SK-N-SH (cell line): Measurements from ENCODE around the gene DENND1A. TPM values are rescaled to one million over a fixed set of nuclear protein-coding genes. Genes with fewer than 3 reads are reported as not detected.

ENCODE experiments used
- CTCF ChIA-PET: fragments of 300-600, 350-600 bp; formaldehyde crosslinking; extraction: SDS; loops from one replicate; lab custom pipeline; 2021; lab: Yijun Ruan, JAX
- POLR2A ChIA-PET: fragments of 350-600 bp; sonication (Branson Sonifier 250); formaldehyde crosslinking; extraction: SDS; loops from one replicate; lab custom pipeline; 2020; ENCODE audit warnings: antibody characterized with exemption, inconsistent platforms; lab: Yijun Ruan, JAX
- DNase-seq: peaks from one replicate; pipeline ENCODE4 v3.0.0; 2012
- H2AFZ ChIP-seq: fragments of 200-600 bp; sonication (generic); 2 replicates; pipeline ENCODE4 v1.8.1; 2016; ENCODE audit warnings: antibody characterized with exemption, mild to moderate bottlenecking, low read depth
- H3F3A ChIP-seq: fragments of 200-600 bp; sonication (generic); replicated peaks from 2 replicates; pipeline ENCODE3; 2016; ENCODE audit warnings: antibody characterized with exemption, mild to moderate bottlenecking; ENCODE audit not compliant: insufficient read depth
- H3K27ac ChIP-seq, 2 experiments: fragments of 200-500 bp in 1 of 2; fragments of 200-600 bp in 1 of 2; sonication (Bioruptor generic) in 1 of 2; sonication (generic), shearing (Covaris generic) in 1 of 2; 2 replicates each; pipeline versions ENCODE4 v1.5.1 to v1.6.1; 2014 to 2016; ENCODE audit warnings: low read depth in 2 of 2, inconsistent platforms in 1 of 2, low read length in 1 of 2, mild to moderate bottlenecking in 1 of 2, mixed read lengths in 1 of 2
- H3K27me3 ChIP-seq: fragments of 200-600 bp; sonication (generic), shearing (Covaris generic); 2 replicates; pipeline ENCODE4 v1.6.1; 2016; ENCODE audit warnings: mixed run types; ENCODE audit not compliant: insufficient read depth
- H3K36me3 ChIP-seq, 2 experiments: fragments of 200-500 bp in 1 of 2; fragments of 200-600 bp in 1 of 2; sonication (Bioruptor generic) in 1 of 2; sonication (generic) in 1 of 2; replicated peaks in 1 of 2; 2 replicates each; pipeline versions ENCODE3 to v1.5.1; 2014 to 2016; ENCODE audit warnings: low read length in 1 of 2, mild to moderate bottlenecking in 1 of 2; ENCODE audit not compliant: insufficient read depth in 2 of 2, control insufficient read depth in 1 of 2
- H3K4me1 ChIP-seq, 2 experiments: fragments of 200-500 bp in 1 of 2; fragments of 200-600 bp in 1 of 2; sonication (Bioruptor generic) in 1 of 2; sonication (generic), shearing (Covaris generic) in 1 of 2; 2 replicates each; pipeline versions ENCODE4 v1.5.1 to v1.6.1; 2014 to 2016; ENCODE audit warnings: low read depth in 1 of 2, low read length in 1 of 2, mixed run types in 1 of 2; ENCODE audit not compliant: insufficient read depth in 2 of 2, control insufficient read depth in 1 of 2
- H3K4me2 ChIP-seq: fragments of 200-600 bp; sonication (generic), shearing (Covaris generic); 2 replicates; pipeline ENCODE4 v1.6.1; 2017; ENCODE audit warnings: mixed run types
- H3K4me3 ChIP-seq, 2 experiments: fragments of 200-500 bp in 1 of 2; fragments of 200-600 bp in 1 of 2; sonication (Bioruptor generic) in 1 of 2; sonication (generic), shearing (Covaris generic) in 1 of 2; 2 replicates each; pipeline versions ENCODE4 v1.5.1 to v1.8.1; 2014 to 2016; ENCODE audit warnings: low read depth in 2 of 2, inconsistent platforms in 1 of 2, low read length in 1 of 2, mild to moderate bottlenecking in 1 of 2, mixed read lengths in 1 of 2, moderate library complexity in 1 of 2
- H3K79me2 ChIP-seq: fragments of 200-600 bp; sonication (generic); 2 replicates; pipeline ENCODE4 v1.8.1; 2017; ENCODE audit warnings: mild to moderate bottlenecking; ENCODE audit not compliant: insufficient read depth
- H3K9ac ChIP-seq: fragments of 200-600 bp; sonication (generic); 2 replicates; pipeline ENCODE4 v1.6.1; 2017; ENCODE audit warnings: mixed run types
- H3K9me2 ChIP-seq: fragments of 200-600 bp; sonication (generic); 2 replicates; pipeline ENCODE4 v1.6.1; 2017; ENCODE audit warnings: mixed run types
- H3K9me3 ChIP-seq: fragments of 200-600 bp; sonication (generic); 2 replicates; pipeline ENCODE4 v1.6.1; 2017; ENCODE audit warnings: mixed run types, mild to moderate bottlenecking, moderate library complexity
- H4K20me1 ChIP-seq: fragments of 200-600 bp; sonication (generic); 2 replicates; pipeline ENCODE4 v1.6.1; 2017; ENCODE audit warnings: mild to moderate bottlenecking, mixed run types; ENCODE audit not compliant: insufficient read depth
- EP300 ChIP-seq, 2 experiments: IDR thresholded peaks; 2 replicates each; pipeline versions ENCODE4 v1.4.0 to v1.6.1; 2012; ENCODE audit warnings: borderline replicate concordance in 1 of 2, low read depth in 1 of 2, low read length in 1 of 2
- FOSL2 ChIP-seq: IDR thresholded peaks from 2 replicates; pipeline ENCODE4 v1.4.0; 2012; ENCODE audit warnings: low read depth, mild to moderate bottlenecking, moderate library complexity, borderline replicate concordance
- FOXJ3 ChIP-seq: sonication (generic); formaldehyde crosslinking; IDR thresholded peaks from 2 replicates; pipeline ENCODE4 v1.5.1; 2020; ENCODE audit warnings: mild to moderate bottlenecking, missing genetic modification reagents
- FOXM1 ChIP-seq: IDR thresholded peaks from 2 replicates; pipeline ENCODE4 v1.4.0; 2012; ENCODE audit warnings: low read depth, mild to moderate bottlenecking
- GABPA ChIP-seq: IDR thresholded peaks from 2 replicates; pipeline ENCODE4 v1.4.0; 2012; ENCODE audit warnings: low read depth, mild to moderate bottlenecking
- JUND ChIP-seq: IDR thresholded peaks from 2 replicates; pipeline ENCODE4 v1.4.0; 2012
- MAX ChIP-seq: IDR thresholded peaks from 2 replicates; pipeline ENCODE4 v1.4.0; 2012; ENCODE audit warnings: low read depth
- MEF2A ChIP-seq: IDR thresholded peaks from 2 replicates; pipeline ENCODE4 v1.4.0; 2012; ENCODE audit warnings: low read depth, borderline replicate concordance
- MXI1 ChIP-seq: IDR thresholded peaks from 2 replicates; pipeline ENCODE4 v1.6.1; 2012; ENCODE audit warnings: mild to moderate bottlenecking, low read depth, low read length, improper control_type of control experiment
- POLR2AphosphoS5 ChIP-seq: IDR thresholded peaks from 2 replicates; pipeline ENCODE4 v1.6.1; 2012; ENCODE audit warnings: low read depth, low read length
- RFX5 ChIP-seq: IDR thresholded peaks from 2 replicates; pipeline ENCODE4 v1.6.1; 2012; ENCODE audit warnings: mild to moderate bottlenecking, improper control_type of control experiment, low read length
- RXRA ChIP-seq: IDR thresholded peaks from 2 replicates; pipeline ENCODE4 v1.4.0; 2012; ENCODE audit warnings: low read depth, mild to moderate bottlenecking, borderline replicate concordance
- SMC3 ChIP-seq: IDR thresholded peaks from 2 replicates; pipeline ENCODE4 v1.6.1; 2012; ENCODE audit warnings: low read depth, low read length, improper control_type of control experiment
- USF1 ChIP-seq: IDR thresholded peaks from 2 replicates; pipeline ENCODE4 v1.4.0; 2012; ENCODE audit warnings: low read depth, borderline replicate concordance
- USF2 ChIP-seq: fragments of 150-350 bp; IDR thresholded peaks from 2 replicates; pipeline ENCODE4 v1.6.1; 2017; ENCODE audit warnings: antibody characterized with exemption, low read length, low read depth, borderline replicate concordance
- YY1 ChIP-seq: IDR thresholded peaks from 2 replicates; pipeline ENCODE4 v1.4.0; 2012; ENCODE audit warnings: low read depth, mild to moderate bottlenecking
- WGBS: methylation state at CpG from one replicate; pipeline ENCODE4 v1.1.6; 2017; ENCODE audit warnings: low lambda C conversion rate; 5-methylcytosine and 5-hydroxymethylcytosine counted together
- polyA plus RNA-seq, 3 experiments: library from polyadenylated mRNA; depleted of rRNA; stranded (reverse); fragments of >200 nt; gene quantifications; 2 replicates each; pipeline ENCODE4 v1.2.3, GENCODE V29; 2012
- TF ChIP-seq, protein P1 (sequence below): fragments of 200-600 bp; sonication (generic); IDR thresholded peaks from 2 replicates; pipeline ENCODE4 v1.6.1; 2017; ENCODE audit warnings: antibody characterized with exemption, mild to moderate bottlenecking, moderate library complexity

Gene DENND1A
- polyA plus RNA-seq, 1 of the 3 experiments (the other 2 are of a cell fraction) = 25.4 TPM

GRCh38 chr9:123387686-123388085, 542.2 kb downstream of the DENND1A start:
- H3K4me2 ChIP-seq = no peak overlapping the region
- H3K9me2 ChIP-seq = no peaks in the 10 kb centered on the region
- H3K4me1 ChIP-seq = no peaks in the 10 kb centered on the region
- TF ChIP-seq MEF2A (no peak), POLR2AphosphoS5 (no peak), MXI1 (no peak), SMC3 (no peak), USF2 (no peak), RXRA (no peak), YY1 (no peak), FOSL2 (no peak), JUND (no peak), RFX5 (no peak), FOXM1 (no peak), USF1 (no peak), GABPA (no peak), FOXJ3 (no peak), MAX (no peak), EP300 (IDR thresholded peaks at IDR 0.05; ENCODE audit: borderline replicate concordance in 1 of 2, low read depth in 1 of 2, low read length in 1 of 2) (no peak)
- TF ChIP-seq, protein P1, sequence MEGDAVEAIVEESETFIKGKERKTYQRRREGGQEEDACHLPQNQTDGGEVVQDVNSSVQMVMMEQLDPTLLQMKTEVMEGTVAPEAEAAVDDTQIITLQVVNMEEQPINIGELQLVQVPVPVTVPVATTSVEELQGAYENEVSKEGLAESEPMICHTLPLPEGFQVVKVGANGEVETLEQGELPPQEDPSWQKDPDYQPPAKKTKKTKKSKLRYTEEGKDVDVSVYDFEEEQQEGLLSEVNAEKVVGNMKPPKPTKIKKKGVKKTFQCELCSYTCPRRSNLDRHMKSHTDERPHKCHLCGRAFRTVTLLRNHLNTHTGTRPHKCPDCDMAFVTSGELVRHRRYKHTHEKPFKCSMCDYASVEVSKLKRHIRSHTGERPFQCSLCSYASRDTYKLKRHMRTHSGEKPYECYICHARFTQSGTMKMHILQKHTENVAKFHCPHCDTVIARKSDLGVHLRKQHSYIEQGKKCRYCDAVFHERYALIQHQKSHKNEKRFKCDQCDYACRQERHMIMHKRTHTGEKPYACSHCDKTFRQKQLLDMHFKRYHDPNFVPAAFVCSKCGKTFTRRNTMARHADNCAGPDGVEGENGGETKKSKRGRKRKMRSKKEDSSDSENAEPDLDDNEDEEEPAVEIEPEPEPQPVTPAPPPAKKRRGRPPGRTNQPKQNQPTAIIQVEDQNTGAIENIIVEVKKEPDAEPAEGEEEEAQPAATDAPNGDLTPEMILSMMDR = no peak
- no peaks in the 10 kb centered on the region for H3F3A ChIP-seq
- no peak overlapping the region for H3K27ac ChIP-seq
- POLR2A ChIA-PET = no interaction called here
- H3K9me3 ChIP-seq = no peaks in the 10 kb centered on the region
- DNase-seq = no peak
- H3K79me2 ChIP-seq = no peaks in the 10 kb centered on the region
- CTCF ChIA-PET = interaction anchor here (0.6 to 20.5 kb wide), 7 partner anchors 10 to 611 kb away, joined by 3 to 331 read pairs (median 3); partner anchors contain the start of gene CRB2
- H2AFZ ChIP-seq = no peak overlapping the region
- no peaks in the 10 kb centered on the region for H4K20me1 ChIP-seq
- H3K9ac ChIP-seq = no peak overlapping the region
- H3K4me3 ChIP-seq = no peak overlapping the region
- H3K27me3 ChIP-seq = no peaks in the 10 kb centered on the region
- no peaks in the 10 kb centered on the region for H3K36me3 ChIP-seq
- 86% methylated on average over 14 of the region's 14 CpGs for WGBS
